GM12874 (cell line): ENCODE data around the gene RBM26.

Source experiments
- CTCF ChIP-seq: IDR thresholded peaks from 2 replicates; pipeline ENCODE4 v1.5.1; 2011; ENCODE audit warnings: low read depth, mild to moderate bottlenecking, control low read depth, low read length, moderate library complexity; ENCODE audit not compliant: insufficient read depth

RBM26 gene

GRCh38 chr13:79309690-79310089 is 96.4 kb downstream of the RBM26 start:
- no peak for TF ChIP-seq CTCF

GRCh38 chr13:79307866-79308298 is 98.2 kb downstream of the RBM26 start:
- TF ChIP-seq CTCF: no peak

- no peak for TF ChIP-seq CTCF
These were observed 98.6 kb downstream of the RBM26 start for GRCh38 chr13:79307433-79307861.

- TF ChIP-seq CTCF: no peak
These were observed 99.4 kb downstream of the RBM26 start for GRCh38 chr13:79306650-79307049.

GRCh38 chr13:79297128-79297527 is 108.9 kb downstream of the RBM26 start:
- TF ChIP-seq CTCF: no peak

- no peak for TF ChIP-seq CTCF
These were observed 109.9 kb downstream of the RBM26 start for GRCh38 chr13:79295906-79296706.

- no peak for TF ChIP-seq CTCF
These were observed 115.3 kb downstream of the RBM26 start for GRCh38 chr13:79290595-79291244.
